Anterior cingulate cortex (tissue), 58 donors: ENCODE data around the gene SRPK3.
"Not testable (repeated sequence)": the region's sequence is repeated elsewhere in the genome, so short reads cannot be mapped to it uniquely, and the experiment has no call there.

ENCODE experiments used
- DNase-seq, 58 donors: peaks; one replicate each; lab custom pipeline; 2025; lab: John Stamatoyannopoulos, UW

The SRPK3 gene, protein sequence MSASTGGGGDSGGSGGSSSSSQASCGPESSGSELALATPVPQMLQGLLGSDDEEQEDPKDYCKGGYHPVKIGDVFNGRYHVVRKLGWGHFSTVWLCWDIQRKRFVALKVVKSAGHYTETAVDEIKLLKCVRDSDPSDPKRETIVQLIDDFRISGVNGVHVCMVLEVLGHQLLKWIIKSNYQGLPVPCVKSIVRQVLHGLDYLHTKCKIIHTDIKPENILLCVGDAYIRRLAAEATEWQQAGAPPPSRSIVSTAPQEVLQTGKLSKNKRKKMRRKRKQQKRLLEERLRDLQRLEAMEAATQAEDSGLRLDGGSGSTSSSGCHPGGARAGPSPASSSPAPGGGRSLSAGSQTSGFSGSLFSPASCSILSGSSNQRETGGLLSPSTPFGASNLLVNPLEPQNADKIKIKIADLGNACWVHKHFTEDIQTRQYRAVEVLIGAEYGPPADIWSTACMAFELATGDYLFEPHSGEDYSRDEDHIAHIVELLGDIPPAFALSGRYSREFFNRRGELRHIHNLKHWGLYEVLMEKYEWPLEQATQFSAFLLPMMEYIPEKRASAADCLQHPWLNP

GRCh38 chrX:153780678-153781427 is at the start of gene SRPK3:
TSS of gene SRPK3 (plus strand) at chrX:153781041. CDS start at chrX:153781087, 46 bp downstream.
- no peak for DNase-seq

DNA sequence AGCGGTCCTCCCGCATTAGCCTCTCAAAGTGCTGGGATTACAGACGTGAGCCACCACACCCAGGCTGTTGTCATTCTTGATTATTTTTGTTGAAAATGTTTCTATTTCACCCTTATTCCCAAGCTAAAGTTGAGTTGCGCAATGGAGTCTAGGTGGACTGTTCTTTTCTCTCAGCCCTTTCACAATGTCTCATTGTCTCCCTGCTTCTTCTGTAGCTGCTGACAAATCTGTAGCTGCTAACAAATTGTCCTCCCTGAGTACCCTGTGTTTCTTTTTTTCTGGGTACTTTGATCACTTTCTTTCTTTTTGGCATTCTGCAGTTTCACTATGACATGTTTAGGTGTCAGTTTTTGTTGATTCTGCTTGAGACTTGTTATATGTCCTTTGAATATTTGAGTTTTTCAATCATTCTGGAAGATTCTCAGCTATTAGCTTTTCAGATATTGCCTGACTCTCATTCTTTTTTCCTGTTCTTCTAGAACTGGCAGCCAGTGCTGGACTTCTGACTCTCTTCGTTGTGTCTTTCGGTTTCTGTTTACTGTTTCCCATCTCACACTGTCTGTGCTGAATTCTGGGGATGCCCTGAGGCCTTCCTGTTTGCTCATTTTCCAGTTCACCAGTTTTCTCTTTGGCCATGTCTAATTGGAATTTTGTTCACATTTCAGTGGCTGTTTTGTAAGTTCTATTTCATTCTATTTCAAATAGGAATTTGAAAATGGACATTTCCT is 49.6 kb upstream of the SRPK3 start:
- DNase-seq: no peak

DNA sequence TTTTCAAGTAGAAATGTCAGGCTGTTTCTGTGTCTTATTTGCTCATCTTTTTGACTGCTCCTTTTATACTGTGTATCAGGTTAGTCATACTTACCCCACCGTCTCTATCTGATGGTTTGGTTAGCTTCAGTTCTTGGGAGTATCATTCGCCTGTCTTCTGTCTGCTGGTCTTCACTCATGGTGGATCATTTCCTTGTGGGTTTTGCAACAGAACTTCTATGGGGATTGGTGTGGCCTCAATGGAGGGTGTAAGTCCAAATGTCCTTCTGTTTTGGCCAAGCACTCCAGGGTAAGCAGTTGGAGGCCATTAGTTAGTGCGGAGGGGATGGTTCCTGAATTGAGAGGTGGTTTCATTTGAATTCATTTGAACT is 49.0 kb upstream of the SRPK3 start:
- no peak for DNase-seq

GRCh38 chrX:153732401-153732800 is 48.4 kb upstream of the SRPK3 start:
- no peak for DNase-seq

- DNase-seq: no peak
Measured at GRCh38 chrX:153733651-153734240, 47.1 kb upstream of the SRPK3 start.

DNA sequence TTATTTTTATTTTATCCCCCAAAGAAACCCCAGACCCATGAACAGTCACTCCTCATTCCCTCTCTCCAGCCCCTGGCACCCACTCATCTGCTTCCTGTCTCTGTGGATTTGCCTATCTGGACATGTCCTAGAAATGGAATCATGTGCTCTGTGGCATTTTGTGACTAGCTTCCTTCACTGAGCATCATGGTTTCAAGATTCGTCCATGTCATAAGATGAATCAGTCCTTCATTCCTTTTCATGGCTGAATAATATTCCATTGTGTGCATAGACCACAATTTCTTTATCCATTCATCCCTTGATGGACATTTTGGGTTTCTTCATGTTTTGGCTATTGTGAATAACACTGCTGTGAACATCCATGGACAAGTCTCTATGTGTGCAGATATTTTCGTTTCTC is 46.0 kb upstream of the SRPK3 start:
- DNase-seq: no peak

GRCh38 chrX:153735274-153735673 is 45.6 kb upstream of the SRPK3 start:
- no peak for DNase-seq

DNA sequence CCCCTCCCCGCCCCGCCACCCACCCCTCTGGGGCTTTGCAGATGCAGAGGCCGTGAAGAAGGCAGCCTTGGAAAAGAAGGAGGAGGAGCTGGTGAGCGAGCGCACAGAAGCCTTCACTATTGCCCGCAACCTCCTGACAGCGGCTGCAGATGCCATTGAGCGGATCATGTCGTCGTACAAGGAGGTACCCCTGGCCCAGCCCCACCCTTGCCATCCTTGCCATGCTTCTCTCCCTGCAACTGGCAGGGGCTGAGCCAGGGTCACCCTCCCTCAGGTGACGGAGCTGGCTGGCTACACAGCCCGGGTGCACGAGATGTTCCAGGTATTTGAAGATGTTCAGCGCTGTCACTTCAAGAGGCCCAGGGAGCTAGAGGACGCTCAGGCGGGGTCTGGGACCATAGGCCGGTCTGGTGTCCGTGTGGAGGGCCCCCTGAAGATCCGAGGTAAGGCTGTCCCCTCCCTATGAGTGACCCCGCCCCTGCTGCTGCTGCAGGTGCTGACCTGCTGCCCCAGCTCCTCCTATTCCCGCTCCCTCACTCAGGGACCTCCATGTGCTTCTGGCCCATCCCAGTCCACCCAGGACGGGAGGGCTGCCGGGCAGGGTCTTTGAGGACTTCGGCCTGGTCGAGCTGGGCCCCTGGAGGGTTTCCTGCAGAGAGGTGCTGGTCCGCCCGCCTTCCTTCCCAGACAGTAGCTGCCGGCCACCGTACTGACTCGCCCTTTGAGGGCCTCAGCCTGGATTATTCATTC is 44.6 kb upstream of the SRPK3 start:
- DNase-seq: no peak

GRCh38 chrX:153736871-153737441 is 43.9 kb upstream of the SRPK3 start:
- no peak for DNase-seq

GRCh38 chrX:153738056-153738605 is 42.7 kb upstream of the SRPK3 start:
- no peak for DNase-seq

DNA sequence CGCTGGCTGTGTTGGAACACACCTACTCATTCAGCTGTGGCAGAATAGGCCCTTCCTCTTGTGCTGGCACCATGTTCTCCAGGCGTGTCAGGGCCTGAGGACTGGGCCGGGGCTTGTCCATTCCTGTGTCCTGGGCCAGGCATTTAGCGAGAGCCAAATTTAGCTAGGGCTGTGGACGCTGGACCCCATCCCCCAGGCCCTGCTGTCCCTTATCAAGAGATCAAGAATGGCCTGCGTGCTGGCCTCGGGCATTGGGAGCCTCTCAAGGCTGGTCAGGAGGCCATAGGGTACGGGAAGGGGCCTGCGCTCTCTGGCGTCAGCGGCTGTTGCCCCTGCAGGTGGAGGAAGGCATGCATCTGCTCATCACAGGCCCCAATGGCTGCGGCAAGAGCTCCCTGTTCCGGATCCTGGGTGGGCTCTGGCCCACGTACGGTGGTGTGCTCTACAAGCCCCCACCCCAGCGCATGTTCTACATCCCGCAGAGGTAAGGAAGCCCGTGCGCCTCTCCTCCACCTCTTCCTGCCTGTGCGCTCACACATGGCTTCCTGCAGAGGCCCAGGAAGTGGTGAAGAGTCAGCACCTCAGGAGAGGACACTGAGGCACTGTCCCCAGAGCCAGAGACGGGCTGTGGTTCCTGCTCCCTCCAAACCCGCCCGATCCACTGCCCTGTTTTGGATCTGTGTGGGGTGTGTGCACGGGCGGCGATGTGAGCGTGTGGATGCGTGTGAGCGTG is 40.9 kb upstream of the SRPK3 start:
- no peak for DNase-seq

DNA sequence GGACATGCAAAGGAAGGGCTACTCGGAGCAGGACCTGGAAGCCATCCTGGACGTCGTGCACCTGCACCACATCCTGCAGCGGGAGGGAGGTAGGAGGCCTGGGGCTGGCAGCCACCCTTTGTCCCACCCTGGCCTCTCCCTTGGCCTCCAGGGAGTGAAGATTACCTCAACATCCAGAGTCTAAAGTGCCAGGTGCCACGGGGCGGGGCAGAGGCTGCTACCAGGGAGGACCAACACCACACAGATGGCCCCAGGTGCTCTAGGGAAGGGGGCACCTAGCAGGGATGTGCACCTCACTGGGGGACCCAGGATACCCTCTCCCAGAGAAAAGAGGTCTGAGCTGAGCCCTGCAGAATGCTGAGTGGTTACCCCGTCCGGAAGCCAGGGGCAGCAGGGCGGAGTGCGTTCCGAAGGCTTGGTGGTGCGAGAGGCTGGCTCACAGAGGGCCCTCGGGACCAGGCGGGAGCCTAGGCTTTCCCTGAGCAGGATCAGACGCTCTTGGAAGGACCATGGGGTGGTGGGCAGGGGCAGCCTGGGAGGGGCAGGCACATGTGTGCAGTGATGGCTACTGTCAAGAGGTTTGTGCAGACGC is 40.1 kb upstream of the SRPK3 start:
- DNase-seq: no peak

- DNase-seq: no peak
Measured at GRCh38 chrX:153741446-153741845, 39.4 kb upstream of the SRPK3 start.

GRCh38 chrX:153742111-153742510 is 38.7 kb upstream of the SRPK3 start:
- not testable (repeated sequence) for DNase-seq

GRCh38 chrX:153742796-153743467 is 37.9 kb upstream of the SRPK3 start:
- not testable (repeated sequence) for DNase-seq

- DNase-seq: not testable (repeated sequence)
Measured at GRCh38 chrX:153743468-153744209, 37.2 kb upstream of the SRPK3 start.
